SU-DHL-6 (cell line): ENCODE measurements around the gene ALX4.

Experiments used
- H2AFZ ChIP-seq: fragments of 200-600 bp; sonication (generic); 2 replicates; pipeline ENCODE4 v1.6.1; 2014; ENCODE audit warnings: low read depth, mild to moderate bottlenecking, moderate library complexity, mixed read lengths, antibody characterized with exemption, low read length; ENCODE audit not compliant: severe bottlenecking
- H3F3A ChIP-seq: fragments of 200-600 bp; shearing (Covaris generic); 2 replicates; pipeline ENCODE4 v1.6.0; 2016; ENCODE audit warnings: antibody characterized with exemption, mild to moderate bottlenecking; ENCODE audit not compliant: insufficient read depth
- H3K27ac ChIP-seq: fragments of 200-600 bp; sonication (generic); 2 replicates; pipeline ENCODE4 v1.5.1; 2016; ENCODE audit warnings: low read depth, mild to moderate bottlenecking, low read length, moderate library complexity, mixed read lengths
- H3K27me3 ChIP-seq: fragments of 200-600 bp; sonication (generic), shearing (Covaris generic); 2 replicates; pipeline ENCODE4 v1.6.0; 2014; ENCODE audit warnings: mild to moderate bottlenecking, low read length
- H3K36me3 ChIP-seq: fragments of 200-600 bp; sonication (generic); 2 replicates; pipeline ENCODE4 v1.6.1; 2014; ENCODE audit warnings: mild to moderate bottlenecking, low read length, mixed read lengths
- H3K4me2 ChIP-seq: fragments of 300-600, 200-600 bp; shearing (Covaris generic), sonication (generic); 2 replicates; pipeline ENCODE4 v1.6.0; 2014; ENCODE audit warnings: low read length, low read depth, mild to moderate bottlenecking; ENCODE audit not compliant: poor library complexity, severe bottlenecking
- H3K4me3 ChIP-seq: fragments of 200-600 bp; sonication (generic); 2 replicates; pipeline ENCODE4 v1.5.1; 2014; ENCODE audit warnings: antibody characterized with exemption, low read length, mild to moderate bottlenecking, mixed read lengths; ENCODE audit not compliant: insufficient read depth, poor library complexity, severe bottlenecking
- H3K79me2 ChIP-seq: fragments of 200-600 bp; sonication (generic); 2 replicates; pipeline ENCODE4 v1.6.1; 2014; ENCODE audit warnings: mild to moderate bottlenecking, low read length, moderate library complexity; ENCODE audit not compliant: insufficient read depth
- H3K9ac ChIP-seq: fragments of 200-600 bp; sonication (generic); 2 replicates; pipeline ENCODE4 v1.7.0; 2014; ENCODE audit warnings: mild to moderate bottlenecking, low read length
- H3K9me2 ChIP-seq: fragments of 200-600 bp; sonication (generic); replicated peaks from 2 replicates; pipeline ENCODE4 v1.6.1; 2014; ENCODE audit warnings: low read length; ENCODE audit not compliant: insufficient read depth
- H3K9me3 ChIP-seq: fragments of 200-600 bp; sonication (generic); 2 replicates; pipeline ENCODE4 v1.6.1; 2014; ENCODE audit warnings: low read length, mixed read lengths; ENCODE audit not compliant: insufficient read depth
- H4K20me1 ChIP-seq: fragments of 200-600 bp; sonication (generic); 2 replicates; pipeline ENCODE4 v1.6.1; 2014; ENCODE audit warnings: low read depth, mild to moderate bottlenecking, antibody characterized with exemption, low read length, moderate library complexity, mixed read lengths
- EZH2phosphoT487 ChIP-seq: fragments of 200-600 bp; sonication (generic), shearing (Covaris generic); conservative IDR thresholded peaks from 2 replicates; pipeline ENCODE4 v1.6.1; 2018; ENCODE audit warnings: mild to moderate bottlenecking, antibody characterized with exemption, low read length, moderate library complexity, mixed read lengths
- TF ChIP-seq, protein P1 (sequence below): fragments of 200-600 bp; sonication (generic); IDR thresholded peaks from one replicate; pipeline ENCODE4 v1.5.1; 2017; ENCODE audit warnings: antibody characterized with exemption, mild to moderate bottlenecking, low read length, moderate library complexity; ENCODE audit not compliant: insufficient read depth, poor library complexity, severe bottlenecking

The ALX4 gene

DNA sequence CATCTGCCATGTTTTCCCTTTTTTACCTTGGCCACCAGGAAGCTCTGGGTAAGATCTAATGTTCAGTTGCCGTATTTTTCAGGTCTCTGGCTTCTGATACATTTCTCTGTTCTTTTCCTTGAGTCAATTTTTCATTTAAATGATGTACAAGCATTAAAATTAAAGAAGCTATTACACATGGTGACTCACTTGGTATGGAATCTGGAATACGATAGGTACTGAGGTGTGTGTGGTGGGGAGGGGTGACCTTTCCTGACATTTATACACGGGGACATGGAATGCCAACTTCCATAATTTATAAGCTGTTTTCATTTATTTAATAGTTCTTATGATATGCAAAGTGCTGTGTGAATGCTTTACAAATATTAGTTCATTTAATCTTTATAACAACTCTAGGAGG lies 47.8 kb upstream of the ALX4 start:
- Histone ChIP-seq H3K9me2 (no peaks in the 10 kb centered on the region), H3K4me3 (no peak overlapping the region), H3K9me3 (no peaks in the 10 kb centered on the region), H3K79me2 (no peaks in the 10 kb centered on the region), H4K20me1 (no peaks in the 10 kb centered on the region), H3K4me2 (no peak overlapping the region), H3K27me3 (no peaks in the 10 kb centered on the region), H3F3A (no peaks in the 10 kb centered on the region), H3K27ac (no peak overlapping the region), H3K9ac (no peak overlapping the region), H2AFZ (no peak overlapping the region), H3K36me3 (no peaks in the 10 kb centered on the region)
- no peak for TF ChIP-seq EZH2phosphoT487
- TF ChIP-seq, protein P1, sequence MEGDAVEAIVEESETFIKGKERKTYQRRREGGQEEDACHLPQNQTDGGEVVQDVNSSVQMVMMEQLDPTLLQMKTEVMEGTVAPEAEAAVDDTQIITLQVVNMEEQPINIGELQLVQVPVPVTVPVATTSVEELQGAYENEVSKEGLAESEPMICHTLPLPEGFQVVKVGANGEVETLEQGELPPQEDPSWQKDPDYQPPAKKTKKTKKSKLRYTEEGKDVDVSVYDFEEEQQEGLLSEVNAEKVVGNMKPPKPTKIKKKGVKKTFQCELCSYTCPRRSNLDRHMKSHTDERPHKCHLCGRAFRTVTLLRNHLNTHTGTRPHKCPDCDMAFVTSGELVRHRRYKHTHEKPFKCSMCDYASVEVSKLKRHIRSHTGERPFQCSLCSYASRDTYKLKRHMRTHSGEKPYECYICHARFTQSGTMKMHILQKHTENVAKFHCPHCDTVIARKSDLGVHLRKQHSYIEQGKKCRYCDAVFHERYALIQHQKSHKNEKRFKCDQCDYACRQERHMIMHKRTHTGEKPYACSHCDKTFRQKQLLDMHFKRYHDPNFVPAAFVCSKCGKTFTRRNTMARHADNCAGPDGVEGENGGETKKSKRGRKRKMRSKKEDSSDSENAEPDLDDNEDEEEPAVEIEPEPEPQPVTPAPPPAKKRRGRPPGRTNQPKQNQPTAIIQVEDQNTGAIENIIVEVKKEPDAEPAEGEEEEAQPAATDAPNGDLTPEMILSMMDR = no peak

- TF ChIP-seq, protein P1 = no peak
- TF ChIP-seq EZH2phosphoT487 = no peak
Observed at GRCh38 chr11:44356351-44356750, 46.4 kb upstream of the ALX4 start.

GRCh38 chr11:44351898-44352498 lies 42.1 kb upstream of the ALX4 start:
- H3K4me2 ChIP-seq = no peak overlapping the region
- no peaks in the 10 kb centered on the region for H3K36me3 ChIP-seq
- no peak for TF ChIP-seq EZH2phosphoT487
- TF ChIP-seq, protein P1 = no peak
- no peak overlapping the region for H2AFZ ChIP-seq
- no peak overlapping the region for H3K9ac ChIP-seq
- no peak overlapping the region for H3K27ac ChIP-seq
- H3F3A ChIP-seq = no peaks in the 10 kb centered on the region
- no peaks in the 10 kb centered on the region for H3K79me2 ChIP-seq
- no peaks in the 10 kb centered on the region for H4K20me1 ChIP-seq
- H3K9me2 ChIP-seq = no peaks in the 10 kb centered on the region
- H3K27me3 ChIP-seq = no peaks in the 10 kb centered on the region
- H3K9me3 ChIP-seq = no peaks in the 10 kb centered on the region
- H3K4me3 ChIP-seq = no peak overlapping the region

More at GRCh38 chr11:44356351-44356750, 46.4 kb upstream of the ALX4 start:
- no peak overlapping the region for H3K4me2 ChIP-seq
- no peaks in the 10 kb centered on the region for H3K36me3 ChIP-seq
- H3K27me3 ChIP-seq = no peaks in the 10 kb centered on the region
- H3K79me2 ChIP-seq = no peaks in the 10 kb centered on the region
- no peaks in the 10 kb centered on the region for H4K20me1 ChIP-seq
- no peak overlapping the region for H3K9ac ChIP-seq
- H3F3A ChIP-seq = no peaks in the 10 kb centered on the region
- H3K9me3 ChIP-seq = no peaks in the 10 kb centered on the region
- no peaks in the 10 kb centered on the region for H3K9me2 ChIP-seq
- no peak overlapping the region for H3K4me3 ChIP-seq
- no peak overlapping the region for H3K27ac ChIP-seq
- no peak overlapping the region for H2AFZ ChIP-seq
